BJ (cell line): ENCODE data around the gene DIAPH1. TPM values are rescaled to one million over a fixed set of nuclear protein-coding genes. Genes with fewer than 3 reads are reported as not detected.
A peak's percentile ranks its signal among the peaks of the same experiment; 100 is the strongest.

ENCODE experiments used
- CTCF ChIA-PET: fragments of 350-600 bp; formaldehyde crosslinking; extraction: SDS; loops from one replicate; lab custom pipeline; 2021; ENCODE audit warnings: antibody characterized with exemption, inconsistent platforms; lab: Yijun Ruan, JAX
- POLR2A ChIA-PET: fragments of 300-600 bp; sonication (Branson Sonifier 250); formaldehyde crosslinking; extraction: SDS; loops from one replicate; lab custom pipeline; 2021; ENCODE audit warnings: antibody characterized with exemption; lab: Charles Lee
- DNase-seq: peaks from one replicate; pipeline ENCODE4 v3.0.0-alpha.2; 2011; ENCODE audit warnings: low read depth
- H3K27me3 ChIP-seq: 2 replicates; pipeline ENCODE4 v1.6.0; 2011; ENCODE audit warnings: low read length; ENCODE audit not compliant: control insufficient read depth, insufficient read depth
- H3K36me3 ChIP-seq: 2 replicates; pipeline ENCODE4 v1.5.1; 2011; ENCODE audit warnings: low read length; ENCODE audit not compliant: control insufficient read depth, insufficient read depth
- H3K4me3 ChIP-seq: 2 replicates; pipeline ENCODE4 v1.5.1; 2011; ENCODE audit warnings: low read depth, mild to moderate bottlenecking, control low read depth, low read length
- polyA plus RNA-seq: library from polyadenylated mRNA; depleted of rRNA; stranded (reverse); fragments of >200 nt; gene quantifications from 2 replicates; pipeline ENCODE4 v1.2.3, GENCODE V29; 2011; rRNA removed
- small RNA-seq: library from RNA; depleted of rRNA; stranded (forward); fragments of <200 nt; gene quantifications from one replicate; pipeline ENCODE3, GENCODE V24; 2012; ENCODE audit warnings: low replicate concordance, low read depth; ENCODE audit not compliant: insufficient read length
- TF ChIP-seq, protein P1 (sequence below): IDR thresholded peaks from 2 replicates; pipeline ENCODE4 v1.5.1; 2011; ENCODE audit warnings: low read depth, mild to moderate bottlenecking, control low read depth, inconsistent platforms, low read length, moderate library complexity; ENCODE audit not compliant: insufficient read depth

Gene DIAPH1
- polyA plus RNA-seq, 1 experiment = 36.6 TPM

DNA sequence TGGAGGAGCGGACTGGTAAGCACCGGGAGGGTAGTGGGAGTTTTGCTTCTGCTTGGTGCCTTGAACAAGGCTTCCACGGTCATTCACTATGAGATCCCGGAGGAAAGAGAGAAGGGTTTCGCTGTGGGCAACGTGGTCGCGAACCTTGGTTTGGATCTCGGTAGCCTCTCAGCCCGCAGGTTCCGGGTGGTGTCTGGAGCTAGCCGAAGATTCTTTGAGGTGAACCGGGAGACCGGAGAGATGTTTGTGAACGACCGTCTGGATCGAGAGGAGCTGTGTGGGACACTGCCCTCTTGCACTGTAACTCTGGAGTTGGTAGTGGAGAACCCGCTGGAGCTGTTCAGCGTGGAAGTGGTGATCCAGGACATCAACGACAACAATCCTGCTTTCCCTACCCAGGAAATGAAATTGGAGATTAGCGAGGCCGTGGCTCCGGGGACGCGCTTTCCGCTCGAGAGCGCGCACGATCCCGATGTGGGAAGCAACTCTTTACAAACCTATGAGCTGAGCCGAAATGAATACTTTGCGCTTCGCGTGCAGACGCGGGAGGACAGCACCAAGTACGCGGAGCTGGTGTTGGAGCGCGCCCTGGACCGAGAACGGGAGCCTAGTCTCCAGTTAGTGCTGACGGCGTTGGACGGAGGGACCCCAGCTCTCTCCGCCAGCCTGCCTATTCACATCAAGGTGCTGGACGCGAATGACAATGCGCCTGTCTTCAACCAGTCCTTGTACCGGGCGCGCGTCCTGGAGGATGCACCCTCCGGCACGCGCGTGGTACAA, 142.5 kb downstream of the DIAPH1 start:
- peak; percentile 24 for DNase-seq
- ChIA-PET POLR2A (interaction anchor here (0.8 to 1.1 kb wide), 3 partner anchors 13 to 81 kb away, joined by 4 to 7 read pairs (median 4); partner anchors contain the start of genes PCDHGA12 and PCDHGC5), CTCF (interaction anchor here (0.5 to 4.9 kb wide), 17 partner anchors 10 to 88 kb away, joined by 3 to 46 read pairs (median 5); partner anchors contain the start of genes PCDHGA10, PCDHGA11, PCDHGB5 and PCDHGC5)
- Histone ChIP-seq H3K36me3 (no peaks in the 10 kb centered on the region), H3K4me3 (peak overlapping the region; percentile 53), H3K27me3 (no peaks in the 10 kb centered on the region)
- TF ChIP-seq, protein P1, sequence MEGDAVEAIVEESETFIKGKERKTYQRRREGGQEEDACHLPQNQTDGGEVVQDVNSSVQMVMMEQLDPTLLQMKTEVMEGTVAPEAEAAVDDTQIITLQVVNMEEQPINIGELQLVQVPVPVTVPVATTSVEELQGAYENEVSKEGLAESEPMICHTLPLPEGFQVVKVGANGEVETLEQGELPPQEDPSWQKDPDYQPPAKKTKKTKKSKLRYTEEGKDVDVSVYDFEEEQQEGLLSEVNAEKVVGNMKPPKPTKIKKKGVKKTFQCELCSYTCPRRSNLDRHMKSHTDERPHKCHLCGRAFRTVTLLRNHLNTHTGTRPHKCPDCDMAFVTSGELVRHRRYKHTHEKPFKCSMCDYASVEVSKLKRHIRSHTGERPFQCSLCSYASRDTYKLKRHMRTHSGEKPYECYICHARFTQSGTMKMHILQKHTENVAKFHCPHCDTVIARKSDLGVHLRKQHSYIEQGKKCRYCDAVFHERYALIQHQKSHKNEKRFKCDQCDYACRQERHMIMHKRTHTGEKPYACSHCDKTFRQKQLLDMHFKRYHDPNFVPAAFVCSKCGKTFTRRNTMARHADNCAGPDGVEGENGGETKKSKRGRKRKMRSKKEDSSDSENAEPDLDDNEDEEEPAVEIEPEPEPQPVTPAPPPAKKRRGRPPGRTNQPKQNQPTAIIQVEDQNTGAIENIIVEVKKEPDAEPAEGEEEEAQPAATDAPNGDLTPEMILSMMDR = no peak

DNA sequence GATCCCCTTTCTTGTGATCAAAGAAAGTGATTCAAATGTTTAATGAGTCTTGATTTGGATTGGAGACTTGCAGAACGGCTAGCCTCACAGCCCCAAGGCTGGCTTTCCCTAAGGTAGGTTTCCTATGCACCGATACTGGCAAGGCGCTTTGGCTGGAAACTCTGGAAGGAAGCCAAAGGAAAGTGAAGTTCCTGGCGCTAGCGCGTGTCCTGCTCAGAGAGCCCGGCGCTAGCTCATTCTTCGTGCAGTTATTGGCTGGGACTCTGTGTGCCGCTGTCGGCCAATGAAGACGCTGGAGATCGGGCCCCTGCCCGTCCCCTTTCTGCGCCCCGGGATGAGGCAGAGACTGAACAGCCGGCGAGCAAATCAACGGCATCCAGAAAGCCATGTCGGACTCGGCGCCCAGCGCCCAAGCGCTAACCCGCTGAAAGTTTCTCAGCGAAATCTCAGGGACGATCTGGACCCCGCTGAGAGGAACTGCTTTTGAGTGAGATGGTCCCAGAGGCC, 143.1 kb downstream of the DIAPH1 start, which contains the start of gene PCDHGC3:
Gene PCDHGC3, plus strand, starts transcription at position 342 of the 507 bp plus-strand sequence. Its CDS starts 151 bp downstream, at position 493.
- no peaks in the 10 kb centered on the region for H3K36me3 ChIP-seq
- POLR2A ChIA-PET = interaction anchor here (0.6 to 1.1 kb wide), 3 partner anchors 10 to 82 kb away, joined by 3 to 4 read pairs (median 4); partner anchors contain the start of gene PCDHGC5
- H3K27me3 ChIP-seq = no peaks in the 10 kb centered on the region
- TF ChIP-seq, protein P1 = 0 out of 2 replicates have a peak, but pooled peaks have one; percentile 12
- peak within 1 kb of the TSS; percentile 53 for H3K4me3 ChIP-seq
- peak; percentile 64 for DNase-seq
- CTCF ChIA-PET = interaction anchor here (0.7 to 4.9 kb wide), 17 partner anchors 11 to 88 kb away, joined by 3 to 46 read pairs (median 5); partner anchors contain the start of genes PCDHGA11, PCDHGB5, PCDHGB7 and PCDHGC5

DNA sequence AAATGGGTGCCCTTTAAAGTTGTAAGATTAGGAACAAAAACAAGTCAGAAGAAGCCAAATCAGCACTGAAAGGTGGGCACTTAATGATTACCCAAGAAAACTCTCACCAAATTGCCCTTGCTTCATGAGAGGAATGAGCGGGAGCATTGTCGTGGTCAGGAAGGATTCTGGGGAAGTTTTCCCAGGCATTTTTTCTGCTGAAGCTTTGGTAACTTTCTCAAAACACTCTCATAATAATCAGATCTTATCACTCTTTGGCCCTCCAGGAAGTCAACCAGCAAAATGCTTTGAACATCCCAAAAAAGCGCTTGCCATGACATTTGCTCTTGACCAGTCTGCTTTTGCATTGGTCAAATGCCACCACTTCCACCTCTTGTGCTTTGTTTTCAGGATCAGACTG, 153.4 kb downstream of the DIAPH1 start:
- no peak for DNase-seq
- CTCF ChIA-PET = interaction anchor here (1.0 to 2.3 kb wide), 4 partner anchors 10 to 92 kb away, joined by 3 to 9 read pairs (median 6); partner anchors contain the start of genes PCDHGB7 and PCDHGC3
- Histone ChIP-seq H3K36me3 (no peaks in the 10 kb centered on the region), H3K27me3 (no peaks in the 10 kb centered on the region), H3K4me3 (no peak overlapping the region)
- POLR2A ChIA-PET = interaction anchor here (0.6 kb wide), 1 partner anchor 10 kb away, joined by 3 read pairs; no protein-coding TSS in a partner anchor
- TF ChIP-seq, protein P1 = no peak

Small RNA genes lying within 50 kb of the gene (small RNA-seq; reads per million reads assigned to genes)
- gene RPS27AP10 = not detected

Other genes with a start within 250 kb of the DIAPH1 start
- 2.7 and 3.0 TPM in 2 replicates for gene PCDHGB3, start 248.8 kb downstream of the DIAPH1 start, polyA plus RNA-seq
- gene PCDHGA6, start 245.1 kb downstream of the DIAPH1 start, polyA plus RNA-seq = 3.3 and 4.3 TPM in 2 replicates
- 1.8 and 3.6 TPM in 2 replicates for gene PCDHGA7, start 236.3 kb downstream of the DIAPH1 start, polyA plus RNA-seq
- 11.8 and 12.2 TPM in 2 replicates for gene PCDHGB4, start 231.3 kb downstream of the DIAPH1 start, polyA plus RNA-seq
- 0.72 and 0.77 TPM in 2 replicates for gene PCDHGA8, start 226.4 kb downstream of the DIAPH1 start, polyA plus RNA-seq
- gene PCDHGB5, start 221.1 kb downstream of the DIAPH1 start, polyA plus RNA-seq = 13.5 and 19.4 TPM in 2 replicates
- gene PCDHGA9, start 216.2 kb downstream of the DIAPH1 start, polyA plus RNA-seq = 0.97 and 1.2 TPM in 2 replicates
- gene PCDHGB6, start 211.0 kb downstream of the DIAPH1 start, polyA plus RNA-seq = 1.5 and 1.7 TPM in 2 replicates
- gene PCDHGA10, start 206.0 kb downstream of the DIAPH1 start, polyA plus RNA-seq = 2.7 and 3.9 TPM in 2 replicates
- 7.6 and 9.6 TPM in 2 replicates for gene PCDHGB7, start 201.3 kb downstream of the DIAPH1 start, polyA plus RNA-seq
- gene PCDHGA11, start 197.9 kb downstream of the DIAPH1 start, polyA plus RNA-seq = 5.4 and 7.4 TPM in 2 replicates
- 6.1 and 7.9 TPM in 2 replicates for gene PCDHGA12, start 188.5 kb downstream of the DIAPH1 start, polyA plus RNA-seq
- gene PCDHGC3, start 143.0 kb downstream of the DIAPH1 start, polyA plus RNA-seq = 36.5 and 56.3 TPM in 2 replicates
- gene PCDHGC4, start 134.0 kb downstream of the DIAPH1 start, polyA plus RNA-seq = 0.49 TPM in 2 replicates
- gene PCDHGC5, start 129.9 kb downstream of the DIAPH1 start, polyA plus RNA-seq = 0.99 and 1.6 TPM in 2 replicates
- gene HDAC3, start 17.8 kb upstream of the DIAPH1 start, polyA plus RNA-seq = 84.2 and 97.8 TPM in 2 replicates
- gene RELL2, start 18.0 kb upstream of the DIAPH1 start, polyA plus RNA-seq = 3.7 and 5.0 TPM in 2 replicates
- 35.8 and 45.8 TPM in 2 replicates for gene FCHSD1, start 32.4 kb upstream of the DIAPH1 start, polyA plus RNA-seq
- 4.1 and 5.6 TPM in 2 replicates for gene ARAP3, start 63.2 kb upstream of the DIAPH1 start, polyA plus RNA-seq